ENCODE measurements around the gene PKIG.
A peak's percentile ranks its signal among the peaks of the same experiment; 100 is the strongest.

Gene PKIG

GRCh38 chr20:44597516-44597915, 15.1 kb downstream of the PKIG start:
- no peak for DNase-seq

GRCh38 chr20:44597930-44598329, 15.6 kb downstream of the PKIG start:
- DNase-seq = no peak

- DNase-seq = peak; percentile 36
Observed at GRCh38 chr20:44598423-44599305, 16.3 kb downstream of the PKIG start.

- DNase-seq = no peak
Observed at GRCh38 chr20:44599715-44600114, 17.3 kb downstream of the PKIG start.

GRCh38 chr20:44600301-44600700, 17.9 kb downstream of the PKIG start:
- no peak for DNase-seq

- no peak for DNase-seq
Observed at GRCh38 chr20:44600758-44601201, 18.4 kb downstream of the PKIG start.

GRCh38 chr20:44601236-44601671, 18.9 kb downstream of the PKIG start:
- no peak for DNase-seq

- peak; percentile 39 for DNase-seq
Observed at GRCh38 chr20:44601801-44602204, 19.4 kb downstream of the PKIG start.

GRCh38 chr20:44603327-44603726, 20.9 kb downstream of the PKIG start:
- no peak for DNase-seq

GRCh38 chr20:44606725-44607441, 24.5 kb downstream of the PKIG start:
- DNase-seq = no peak

- DNase-seq = no peak
Observed at GRCh38 chr20:44609006-44609515, 26.7 kb downstream of the PKIG start.

GRCh38 chr20:44609516-44610312, 27.3 kb downstream of the PKIG start:
- DNase-seq = peak; percentile 63

- DNase-seq = peak; percentile 94
Observed at GRCh38 chr20:44610313-44610962, 28.1 kb downstream of the PKIG start.

- DNase-seq = no peak
Observed at GRCh38 chr20:44613575-44613974, 31.2 kb downstream of the PKIG start.

- no peak for DNase-seq
Observed at GRCh38 chr20:44614525-44614924, 32.1 kb downstream of the PKIG start.

GRCh38 chr20:44615169-44615791, 32.9 kb downstream of the PKIG start:
- DNase-seq = no peak

GRCh38 chr20:44615876-44616603, 33.7 kb downstream of the PKIG start:
- DNase-seq = no peak

GRCh38 chr20:44616604-44616964, 34.2 kb downstream of the PKIG start:
- no peak for DNase-seq

GRCh38 chr20:44618318-44618731, 35.9 kb downstream of the PKIG start:
- DNase-seq = no peak

GRCh38 chr20:44619294-44619693, 36.9 kb downstream of the PKIG start:
- DNase-seq = no peak

GRCh38 chr20:44620030-44620429, 37.7 kb downstream of the PKIG start:
- no peak for DNase-seq

Measured in MV-4-11 (cell line).